Measurements from ENCODE around the gene ASCL3. TPM values are rescaled to one million over a fixed set of nuclear protein-coding genes. Genes with fewer than 3 reads are reported as not detected.
"Not testable (repeated sequence)": the region's sequence is repeated elsewhere in the genome, so short reads cannot be mapped to it uniquely, and the experiment has no call there.

The ASCL3 gene
- total RNA-seq = not detected in 2 replicates

- DNase-seq = no peak
Measured at GRCh38 chr11:8942518-8943066, at the start of gene ASCL3. Gene ASCL3, minus strand, starts transcription at chr11:8943016. Its CDS starts 4,855 bp downstream, at chr11:8938161.

- no peak for DNase-seq
Measured at GRCh38 chr11:8989453-8989852, 46.6 kb upstream of the ASCL3 start.

- no peak for DNase-seq
Measured at GRCh38 chr11:8988329-8989234, 45.8 kb upstream of the ASCL3 start.

- DNase-seq = no peak
Measured at GRCh38 chr11:8987446-8987845, 44.6 kb upstream of the ASCL3 start.

GRCh38 chr11:8986772-8987171, 44.0 kb upstream of the ASCL3 start:
- DNase-seq = not testable (repeated sequence)

GRCh38 chr11:8985462-8985861, 42.6 kb upstream of the ASCL3 start:
- DNase-seq = no peak

- no peak for DNase-seq
Measured at GRCh38 chr11:8983552-8983951, 40.7 kb upstream of the ASCL3 start.

- DNase-seq = no peak
Measured at GRCh38 chr11:8980485-8980884, 37.7 kb upstream of the ASCL3 start.

- DNase-seq = not testable (repeated sequence)
Measured at GRCh38 chr11:8979365-8979764, 36.5 kb upstream of the ASCL3 start.

- no peak for DNase-seq
Measured at GRCh38 chr11:8973121-8973520, 30.3 kb upstream of the ASCL3 start.

GRCh38 chr11:8971924-8972316, 29.1 kb upstream of the ASCL3 start:
- DNase-seq = no peak

- no peak for DNase-seq
Measured at GRCh38 chr11:8971196-8971923, 28.5 kb upstream of the ASCL3 start.

GRCh38 chr11:8967184-8967583, 24.4 kb upstream of the ASCL3 start:
- DNase-seq = no peak

- DNase-seq = peak; percentile 90
Measured at GRCh38 chr11:8964324-8965320, 21.8 kb upstream of the ASCL3 start, which contains the start of gene TMEM9B. Gene TMEM9B, minus strand, starts transcription at chr11:8964442. Its CDS starts 129 bp downstream, at chr11:8964313.

- DNase-seq = peak; percentile 75
Measured at GRCh38 chr11:8963569-8964323, 20.9 kb upstream of the ASCL3 start.

GRCh38 chr11:8962841-8963240, 20.0 kb upstream of the ASCL3 start:
- no peak for DNase-seq

GRCh38 chr11:8961401-8961800, 18.6 kb upstream of the ASCL3 start:
- DNase-seq = no peak

GRCh38 chr11:8959546-8960166, 16.8 kb upstream of the ASCL3 start:
- peak; percentile 89 for DNase-seq

- no peak for DNase-seq
Measured at GRCh38 chr11:8956860-8957259, 14.0 kb upstream of the ASCL3 start.

GRCh38 chr11:8948886-8949285, 6.1 kb upstream of the ASCL3 start:
- DNase-seq = no peak

Measured in dermis blood vessel endothelial cell (primary cell).